Measurements from ENCODE around the gene C13orf46. TPM values are rescaled to one million over a fixed set of nuclear protein-coding genes. Genes with fewer than 3 reads are reported as not detected.
"Not testable (repeated sequence)": the region's sequence is repeated elsewhere in the genome, so short reads cannot be mapped to it uniquely, and the experiment has no call there.

The C13orf46 gene
- total RNA-seq, 1 experiment from 2014 or later = not detected

DNA sequence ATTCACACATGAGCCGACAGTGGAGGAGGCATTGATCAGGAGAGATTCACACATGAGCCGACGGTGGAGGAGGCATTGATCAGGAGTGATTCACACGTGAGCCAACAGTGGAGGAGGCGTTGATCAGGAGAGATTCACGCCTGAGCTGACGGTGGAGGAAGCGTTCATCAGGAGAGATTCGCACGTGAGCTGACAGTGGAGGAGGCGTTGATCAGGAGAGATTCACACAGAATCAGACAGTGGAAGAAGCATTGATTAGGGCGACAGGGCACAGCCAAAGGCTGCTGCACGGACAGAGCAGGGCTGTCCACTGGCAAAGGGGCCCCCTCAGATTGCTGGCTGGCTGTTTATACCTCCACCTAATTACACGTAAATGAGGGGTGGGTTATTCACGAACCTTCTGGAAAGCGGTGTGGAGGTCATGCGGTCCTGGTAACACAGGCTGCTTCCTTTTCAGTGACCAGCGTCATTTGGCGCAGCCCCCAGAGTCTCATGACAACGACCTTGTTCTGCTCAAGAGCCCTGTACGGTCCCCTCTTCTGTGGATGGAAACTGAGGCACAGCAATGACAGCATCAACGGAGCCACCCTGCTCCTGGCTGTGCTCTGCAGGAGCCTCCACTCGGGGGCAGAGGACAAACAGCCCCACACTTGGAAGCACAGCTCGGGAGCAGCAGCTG lies 59.4 kb downstream of the C13orf46 start:
- Mint-ChIP-seq H3K36me3 (ENCODE audit: insufficient read depth, unreplicated experiment) (peaks cover 6% of the 10 kb centered on the region), H3K27me3 (ENCODE audit: insufficient read depth, unreplicated experiment) (peaks cover 27% of the 10 kb centered on the region), H3K27ac (ENCODE audit: unreplicated experiment) (no peak overlapping the region), H3K4me3 (ENCODE audit: unreplicated experiment) (no peak overlapping the region), H3K4me1 (ENCODE audit: low read depth, unreplicated experiment) (no peaks in the 10 kb centered on the region), H3K9me3 (ENCODE audit: unreplicated experiment) (no peaks in the 10 kb centered on the region)
- H3K4me3 ChIP-seq (ENCODE audit: low read depth, low read length) = no peak overlapping the region
- no peaks in the 10 kb centered on the region for H3K36me3 ChIP-seq (ENCODE audit: control insufficient read depth, insufficient read depth, low read length)
- CTCF ChIA-PET = no interaction called here
- POLR2A ChIA-PET = no interaction called here
- H3K4me1 ChIP-seq = no peaks in the 10 kb centered on the region
- no TSS peak for BruUV-seq (replicated peaks)
- TF ChIP-seq CTCF (IDR thresholded peaks at IDR 0.05; ENCODE audit: insufficient read depth in 1 of 2, low read depth in 1 of 2, low read length in 1 of 2, severe bottlenecking in 1 of 2, unreplicated experiment in 1 of 2) = no peak
- intact Hi-C loops (cut with micrococcal nuclease; ENCODE audit: unreplicated experiment) = no loop called here
- no peaks in the 10 kb centered on the region for H3K27me3 ChIP-seq (replicated peaks; ENCODE audit: control insufficient read depth, insufficient read depth, low read length)
- DNase-seq = no peak
- H3K9me3 ChIP-seq = 0 out of 2 replicates have a peak, but pooled peaks cover 3% of the 10 kb centered on the region

GRCh38 chr13:113913838-113914237 lies 60.0 kb downstream of the C13orf46 start:
- H3K4me3 ChIP-seq (ENCODE audit: low read depth, low read length); H3K9me3 Mint-ChIP-seq (ENCODE audit: unreplicated experiment); H3K9me3 ChIP-seq; POLR2A ChIA-PET; DNase-seq; H3K4me1 Mint-ChIP-seq (ENCODE audit: low read depth, unreplicated experiment); H3K36me3 Mint-ChIP-seq (ENCODE audit: insufficient read depth, unreplicated experiment); H3K27ac Mint-ChIP-seq (ENCODE audit: unreplicated experiment); CTCF ChIA-PET; H3K36me3 ChIP-seq (ENCODE audit: control insufficient read depth, insufficient read depth, low read length); H3K4me1 ChIP-seq; intact Hi-C loops (cut with micrococcal nuclease; ENCODE audit: unreplicated experiment); BruUV-seq (replicated peaks); H3K27me3 ChIP-seq (replicated peaks; ENCODE audit: control insufficient read depth, insufficient read depth, low read length); H3K4me3 Mint-ChIP-seq (ENCODE audit: unreplicated experiment): not testable (repeated sequence)
- H3K27me3 Mint-ChIP-seq (ENCODE audit: insufficient read depth, unreplicated experiment) = peaks cover 32% of the 10 kb centered on the region

DNA sequence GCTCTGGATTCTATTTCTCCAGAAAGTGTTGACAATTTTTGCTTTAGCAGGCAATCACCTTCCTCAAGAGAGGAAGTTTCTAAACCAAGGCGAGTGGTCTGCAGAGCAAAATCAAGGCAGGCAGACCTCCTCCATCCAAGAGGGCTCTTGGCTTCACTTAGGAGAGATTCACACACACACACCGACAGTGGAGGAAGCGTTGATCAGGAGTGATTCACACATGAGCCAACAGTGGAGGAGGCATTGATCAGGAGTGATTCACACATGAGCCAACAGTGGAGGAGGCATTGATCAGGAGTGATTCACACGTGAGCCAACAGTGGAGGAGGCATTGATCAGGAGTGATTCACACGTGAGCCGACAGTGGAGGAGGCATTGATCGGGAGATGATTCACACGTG lies 60.5 kb downstream of the C13orf46 start:
- H3K27me3 Mint-ChIP-seq (ENCODE audit: insufficient read depth, unreplicated experiment) = peaks cover 32% of the 10 kb centered on the region
- H3K9me3 Mint-ChIP-seq (ENCODE audit: unreplicated experiment); H3K4me1 ChIP-seq; H3K4me3 Mint-ChIP-seq (ENCODE audit: unreplicated experiment); H3K27ac Mint-ChIP-seq (ENCODE audit: unreplicated experiment); H3K27me3 ChIP-seq (replicated peaks; ENCODE audit: control insufficient read depth, insufficient read depth, low read length); H3K9me3 ChIP-seq; CTCF ChIA-PET; H3K4me3 ChIP-seq (ENCODE audit: low read depth, low read length); H3K4me1 Mint-ChIP-seq (ENCODE audit: low read depth, unreplicated experiment); intact Hi-C loops (cut with micrococcal nuclease; ENCODE audit: unreplicated experiment); H3K36me3 ChIP-seq (ENCODE audit: control insufficient read depth, insufficient read depth, low read length); DNase-seq; POLR2A ChIA-PET; BruUV-seq (replicated peaks); H3K36me3 Mint-ChIP-seq (ENCODE audit: insufficient read depth, unreplicated experiment): not testable (repeated sequence)

GRCh38 chr13:113912596-113912995 lies 61.3 kb downstream of the C13orf46 start:
- Mint-ChIP-seq H3K27ac (ENCODE audit: unreplicated experiment) (no peak overlapping the region), H3K4me3 (ENCODE audit: unreplicated experiment) (no peak overlapping the region), H3K36me3 (ENCODE audit: insufficient read depth, unreplicated experiment) (peaks cover 6% of the 10 kb centered on the region), H3K27me3 (ENCODE audit: insufficient read depth, unreplicated experiment) (peaks cover 32% of the 10 kb centered on the region), H3K9me3 (ENCODE audit: unreplicated experiment) (no peaks in the 10 kb centered on the region), H3K4me1 (ENCODE audit: low read depth, unreplicated experiment) (no peaks in the 10 kb centered on the region)
- 0 out of 2 replicates have a peak, but pooled peaks cover 3% of the 10 kb centered on the region for H3K9me3 ChIP-seq
- no peak for DNase-seq
- TF ChIP-seq CTCF (IDR thresholded peaks at IDR 0.05; ENCODE audit: insufficient read depth in 1 of 2, low read depth in 1 of 2, low read length in 1 of 2, severe bottlenecking in 1 of 2, unreplicated experiment in 1 of 2) = no peak
- no peaks in the 10 kb centered on the region for H3K36me3 ChIP-seq (ENCODE audit: control insufficient read depth, insufficient read depth, low read length)
- H3K27me3 ChIP-seq (replicated peaks; ENCODE audit: control insufficient read depth, insufficient read depth, low read length) = no peaks in the 10 kb centered on the region
- ChIA-PET CTCF (no interaction called here), POLR2A (no interaction called here)
- BruUV-seq (replicated peaks) = no TSS peak
- H3K4me3 ChIP-seq (ENCODE audit: low read depth, low read length) = no peak overlapping the region
- H3K4me1 ChIP-seq = no peaks in the 10 kb centered on the region
- intact Hi-C loops (cut with micrococcal nuclease; ENCODE audit: unreplicated experiment) = no loop called here
